ENCODE results near the gene AUH. TPM values are rescaled to one million over a fixed set of nuclear protein-coding genes. Genes with fewer than 3 reads are reported as not detected.

Gene AUH
- total RNA-seq, 2 experiments from 2014 or later, result 16.9 to 24.5 TPM

GRCh38 chr9:91256235-91256634, 105.5 kb downstream of the AUH start:
- H3K9me2 ChIP-seq (ENCODE audit: insufficient read depth, low read length), result no peaks in the 10 kb centered on the region
- H3K79me2 ChIP-seq (ENCODE audit: insufficient read depth, low read depth, low read length), result no peaks in the 10 kb centered on the region
- intact Hi-C loops (cut with micrococcal nuclease; ENCODE audit: unreplicated experiment), result loop anchor here (5.0 kb wide), 1 partner anchor 219 kb away; no protein-coding TSS in a partner anchor
- no peaks in the 10 kb centered on the region for H4K20me1 ChIP-seq (ENCODE audit: insufficient read depth, low read length)
- no peaks in the 10 kb centered on the region for H3K9me3 ChIP-seq (ENCODE audit: low read length)
- H2AFZ ChIP-seq (ENCODE audit: low read length), result no peak overlapping the region
- no peak for DNase-seq (ENCODE audit: low spot score)
- no peaks in the 10 kb centered on the region for H3K4me1 ChIP-seq (ENCODE audit: insufficient read depth, low read length, poor library complexity, severe bottlenecking)
- no peak overlapping the region for H3K4me3 ChIP-seq (ENCODE audit: low read depth, low read length, poor library complexity, severe bottlenecking)
- CTCF ChIA-PET (ENCODE audit: unreplicated experiment), result no interaction called here
- no peak overlapping the region for H3K4me2 ChIP-seq (ENCODE audit: low read length)
- POLR2A ChIA-PET, result no interaction called here
- TF ChIP-seq EZH2phosphoT487 (IDR thresholded peaks at IDR 0.05; ENCODE audit: borderline replicate concordance, low read depth, low read length) (no peak), CTCF (conservative IDR thresholded peaks at IDR 0.05; ENCODE audit: low read length) (no peak)
- BruUV-seq (replicated peaks), result no TSS peak
- H3K27ac ChIP-seq (ENCODE audit: low read depth, low read length, poor library complexity, severe bottlenecking), result no peak overlapping the region
- no peaks in the 10 kb centered on the region for H3K36me3 ChIP-seq (ENCODE audit: insufficient read depth, low read length)

GRCh38 chr9:91255327-91255726, 106.4 kb downstream of the AUH start:
- TF ChIP-seq CTCF (conservative IDR thresholded peaks at IDR 0.05; ENCODE audit: low read length) (no peak), EZH2phosphoT487 (IDR thresholded peaks at IDR 0.05; ENCODE audit: borderline replicate concordance, low read depth, low read length) (no peak)
- H3K79me2 ChIP-seq (ENCODE audit: insufficient read depth, low read depth, low read length), result no peaks in the 10 kb centered on the region
- POLR2A ChIA-PET, result interaction anchor here (0.8 kb wide), 1 partner anchor 31 kb away, joined by 3 read pairs; no protein-coding TSS in a partner anchor

GRCh38 chr9:91253488-91253887, 108.2 kb downstream of the AUH start:
- TF ChIP-seq EZH2phosphoT487 (IDR thresholded peaks at IDR 0.05; ENCODE audit: borderline replicate concordance, low read depth, low read length) (no peak), CTCF (conservative IDR thresholded peaks at IDR 0.05; ENCODE audit: low read length) (peak; percentile 50)
- no peaks in the 10 kb centered on the region for H4K20me1 ChIP-seq (ENCODE audit: insufficient read depth, low read length)
- POLR2A ChIA-PET, result interaction anchor here (0.9 kb wide), 1 partner anchor 95 kb away, joined by 3 read pairs; no protein-coding TSS in a partner anchor
- no peak overlapping the region for H3K4me2 ChIP-seq (ENCODE audit: low read length)
- DNase-seq (ENCODE audit: low spot score), result peak; percentile 35
- CTCF ChIA-PET (ENCODE audit: unreplicated experiment), result no interaction called here
- no peaks in the 10 kb centered on the region for H3K9me2 ChIP-seq (ENCODE audit: insufficient read depth, low read length)
- no peaks in the 10 kb centered on the region for H3K4me1 ChIP-seq (ENCODE audit: insufficient read depth, low read length, poor library complexity, severe bottlenecking)
- no peaks in the 10 kb centered on the region for H3K36me3 ChIP-seq (ENCODE audit: insufficient read depth, low read length)
- intact Hi-C loops (cut with micrococcal nuclease; ENCODE audit: unreplicated experiment), result no loop called here
- no peak overlapping the region for H3K4me3 ChIP-seq (ENCODE audit: low read depth, low read length, poor library complexity, severe bottlenecking)
- H3K27ac ChIP-seq (ENCODE audit: low read depth, low read length, poor library complexity, severe bottlenecking), result no peak overlapping the region
- no peaks in the 10 kb centered on the region for H3K9me3 ChIP-seq (ENCODE audit: low read length)
- H2AFZ ChIP-seq (ENCODE audit: low read length), result no peak overlapping the region
- no TSS peak for BruUV-seq (replicated peaks)
- no peaks in the 10 kb centered on the region for H3K79me2 ChIP-seq (ENCODE audit: insufficient read depth, low read depth, low read length)

More at GRCh38 chr9:91255327-91255726, 106.4 kb downstream of the AUH start:
- BruUV-seq (replicated peaks), result no TSS peak
- H3K36me3 ChIP-seq (ENCODE audit: insufficient read depth, low read length), result no peaks in the 10 kb centered on the region
- H3K27ac ChIP-seq (ENCODE audit: low read depth, low read length, poor library complexity, severe bottlenecking), result no peak overlapping the region
- H3K4me3 ChIP-seq (ENCODE audit: low read depth, low read length, poor library complexity, severe bottlenecking), result no peak overlapping the region
- no peaks in the 10 kb centered on the region for H3K9me3 ChIP-seq (ENCODE audit: low read length)
- no peak overlapping the region for H2AFZ ChIP-seq (ENCODE audit: low read length)
- no peaks in the 10 kb centered on the region for H4K20me1 ChIP-seq (ENCODE audit: insufficient read depth, low read length)
- H3K9me2 ChIP-seq (ENCODE audit: insufficient read depth, low read length), result no peaks in the 10 kb centered on the region
- intact Hi-C loops (cut with micrococcal nuclease; ENCODE audit: unreplicated experiment), result loop anchor here (5.0 kb wide), 1 partner anchor 218 kb away; no protein-coding TSS in a partner anchor
- CTCF ChIA-PET (ENCODE audit: unreplicated experiment), result no interaction called here
- no peak overlapping the region for H3K4me2 ChIP-seq (ENCODE audit: low read length)
- DNase-seq (ENCODE audit: low spot score), result no peak
- H3K4me1 ChIP-seq (ENCODE audit: insufficient read depth, low read length, poor library complexity, severe bottlenecking), result no peaks in the 10 kb centered on the region
